SK-N-SH (cell line): ENCODE data around the gene GPR161.

Experiments used
- CTCF ChIP-seq: fragments of 200-600 bp; sonication (generic); IDR thresholded peaks from 2 replicates; pipeline ENCODE4 v1.6.1; 2017; ENCODE audit warnings: antibody characterized with exemption, mild to moderate bottlenecking, moderate library complexity
- ELF1 ChIP-seq: IDR thresholded peaks from 2 replicates; pipeline ENCODE4 v1.4.0; 2012
- GATA2 ChIP-seq: sonication (generic); formaldehyde crosslinking; IDR thresholded peaks from 2 replicates; pipeline ENCODE4 v1.5.0; 2020; ENCODE audit warnings: mild to moderate bottlenecking, missing genetic modification reagents
- JUND ChIP-seq: IDR thresholded peaks from 2 replicates; pipeline ENCODE4 v1.4.0; 2012
- NFIC ChIP-seq: IDR thresholded peaks from 2 replicates; pipeline ENCODE4 v1.4.0; 2012; ENCODE audit warnings: borderline replicate concordance
- NRF1 ChIP-seq: IDR thresholded peaks from 2 replicates; pipeline ENCODE4 v1.6.1; 2012; ENCODE audit warnings: low read depth, mild to moderate bottlenecking, low read length
- POLR2AphosphoS5 ChIP-seq: IDR thresholded peaks from 2 replicates; pipeline ENCODE4 v1.6.1; 2012; ENCODE audit warnings: low read depth, low read length
- SMC3 ChIP-seq: IDR thresholded peaks from 2 replicates; pipeline ENCODE4 v1.6.1; 2012; ENCODE audit warnings: low read depth, low read length, improper control_type of control experiment
- TAF1 ChIP-seq: IDR thresholded peaks from 2 replicates; pipeline ENCODE4 v1.6.1; 2012; ENCODE audit warnings: low read depth, mild to moderate bottlenecking, low read length, moderate library complexity, borderline replicate concordance
- TCF12 ChIP-seq: IDR thresholded peaks from 2 replicates; pipeline ENCODE4 v1.4.0; 2012
- TEAD4 ChIP-seq: IDR thresholded peaks from 2 replicates; pipeline ENCODE4 v1.4.0; 2012; ENCODE audit warnings: mild to moderate bottlenecking, borderline replicate concordance; ENCODE audit not compliant: insufficient read depth
- ZBTB33 ChIP-seq: IDR thresholded peaks from 2 replicates; pipeline ENCODE4 v1.4.0; 2012; ENCODE audit warnings: low read depth, borderline replicate concordance

DNA sequence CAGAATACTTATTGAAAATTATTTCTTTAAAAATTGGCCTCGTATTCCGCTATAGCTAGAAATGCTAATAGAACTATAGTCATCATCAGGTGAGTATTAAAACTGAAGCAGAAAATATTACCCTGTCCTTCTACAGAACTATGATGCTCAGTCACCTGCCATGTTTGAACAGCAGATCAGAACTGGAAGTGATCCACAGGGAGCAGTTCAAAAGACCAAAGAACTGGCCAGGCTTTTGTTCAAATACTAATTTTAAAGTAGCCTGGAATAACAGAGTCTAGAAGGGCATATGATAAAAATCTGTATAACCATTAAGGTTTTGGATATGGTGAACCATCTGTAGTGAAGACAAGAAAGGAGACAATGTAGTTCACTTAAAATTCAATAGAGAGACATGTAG is 94.4 kb downstream of the GPR161 start:
- TF ChIP-seq SMC3 (no peak), GATA2 (CRISPR knock-in tag) (no peak), TAF1 (no peak), ELF1 (no peak), CTCF (no peak), JUND (no peak), TCF12 (no peak), TEAD4 (no peak), POLR2AphosphoS5 (no peak), NRF1 (no peak), NFIC (no peak), ZBTB33 (no peak)
